GM21526 (cell line): ENCODE results near the gene RPS6KA4.

Source experiments
- ATAC-seq: cut with Tn5 transposase; IDR thresholded peaks from one replicate; pipeline ENCODE4 v1.9.1; 2021; ENCODE audit warnings: moderate library complexity; ENCODE audit not compliant: unreplicated experiment, low FRiP score

The RPS6KA4 gene

GRCh38 chr11:64344787-64345186 is 14.2 kb upstream of the RPS6KA4 start:
- ATAC-seq = no peak

DNA sequence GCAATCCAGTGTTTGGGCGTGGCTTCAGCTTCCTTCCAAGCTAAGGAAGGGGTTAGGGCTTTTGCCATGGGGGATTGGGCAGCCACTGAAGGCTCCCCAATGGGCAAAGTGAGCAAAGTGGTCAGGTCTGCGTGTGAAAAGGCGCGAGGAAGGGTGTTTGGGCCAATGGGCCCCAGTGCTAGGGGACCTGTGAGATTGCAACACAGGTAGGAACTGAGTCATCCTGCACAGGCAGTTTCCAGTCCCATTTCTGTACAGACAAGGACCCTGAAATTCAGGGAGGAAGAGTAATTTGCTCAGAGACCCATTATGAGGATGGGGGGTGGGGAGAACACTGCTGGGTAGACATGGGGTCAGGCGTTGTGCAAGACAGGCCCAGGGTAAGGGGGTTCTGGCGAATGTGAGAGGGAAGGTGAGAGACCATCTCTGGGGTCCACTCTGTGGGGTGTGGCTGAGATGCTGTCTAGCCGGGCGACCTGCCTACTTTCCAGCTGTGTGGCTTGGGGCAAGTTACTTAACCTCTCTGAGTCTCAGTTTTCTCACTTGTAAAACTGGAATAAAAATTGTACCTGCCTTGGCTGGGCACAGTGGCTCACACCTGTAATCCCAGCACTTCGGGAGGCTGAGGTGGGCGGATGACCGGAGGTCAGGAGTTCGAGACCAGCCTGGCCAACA is 11.6 kb upstream of the RPS6KA4 start:
- ATAC-seq = no peak

GRCh38 chr11:64348383-64349024 is 10.5 kb upstream of the RPS6KA4 start:
- no peak for ATAC-seq

DNA sequence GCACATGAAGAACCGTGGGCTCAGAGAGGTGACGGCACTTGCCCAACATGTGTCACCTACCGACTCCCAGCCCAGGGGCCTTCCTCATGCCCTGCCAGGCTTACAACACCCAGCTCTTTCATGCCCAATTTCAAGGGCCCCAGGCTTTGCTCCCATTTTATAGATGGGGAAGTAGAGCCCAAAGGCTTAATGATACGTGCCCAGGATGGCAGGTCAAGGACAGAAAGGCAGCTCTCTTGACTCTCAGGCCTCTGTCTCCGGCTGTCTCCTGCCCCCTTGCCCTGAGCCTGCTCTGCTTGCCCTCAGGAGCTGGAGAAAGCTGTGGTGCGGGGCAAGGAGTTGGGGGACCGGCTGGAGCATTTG is 10.0 kb upstream of the RPS6KA4 start:
- ATAC-seq = no peak

- no peak for ATAC-seq
Measured at GRCh38 chr11:64349404-64349803, 9.6 kb upstream of the RPS6KA4 start.

- ATAC-seq = no peak
Measured at GRCh38 chr11:64351136-64351631, 7.8 kb upstream of the RPS6KA4 start.

- no peak for ATAC-seq
Measured at GRCh38 chr11:64352099-64352994, 6.6 kb upstream of the RPS6KA4 start.

GRCh38 chr11:64352995-64353714 is 5.8 kb upstream of the RPS6KA4 start:
- no peak for ATAC-seq

- ATAC-seq = no peak
Measured at GRCh38 chr11:64353715-64354506, 5.1 kb upstream of the RPS6KA4 start.

- no peak for ATAC-seq
Measured at GRCh38 chr11:64355078-64355940, 3.7 kb upstream of the RPS6KA4 start.

DNA sequence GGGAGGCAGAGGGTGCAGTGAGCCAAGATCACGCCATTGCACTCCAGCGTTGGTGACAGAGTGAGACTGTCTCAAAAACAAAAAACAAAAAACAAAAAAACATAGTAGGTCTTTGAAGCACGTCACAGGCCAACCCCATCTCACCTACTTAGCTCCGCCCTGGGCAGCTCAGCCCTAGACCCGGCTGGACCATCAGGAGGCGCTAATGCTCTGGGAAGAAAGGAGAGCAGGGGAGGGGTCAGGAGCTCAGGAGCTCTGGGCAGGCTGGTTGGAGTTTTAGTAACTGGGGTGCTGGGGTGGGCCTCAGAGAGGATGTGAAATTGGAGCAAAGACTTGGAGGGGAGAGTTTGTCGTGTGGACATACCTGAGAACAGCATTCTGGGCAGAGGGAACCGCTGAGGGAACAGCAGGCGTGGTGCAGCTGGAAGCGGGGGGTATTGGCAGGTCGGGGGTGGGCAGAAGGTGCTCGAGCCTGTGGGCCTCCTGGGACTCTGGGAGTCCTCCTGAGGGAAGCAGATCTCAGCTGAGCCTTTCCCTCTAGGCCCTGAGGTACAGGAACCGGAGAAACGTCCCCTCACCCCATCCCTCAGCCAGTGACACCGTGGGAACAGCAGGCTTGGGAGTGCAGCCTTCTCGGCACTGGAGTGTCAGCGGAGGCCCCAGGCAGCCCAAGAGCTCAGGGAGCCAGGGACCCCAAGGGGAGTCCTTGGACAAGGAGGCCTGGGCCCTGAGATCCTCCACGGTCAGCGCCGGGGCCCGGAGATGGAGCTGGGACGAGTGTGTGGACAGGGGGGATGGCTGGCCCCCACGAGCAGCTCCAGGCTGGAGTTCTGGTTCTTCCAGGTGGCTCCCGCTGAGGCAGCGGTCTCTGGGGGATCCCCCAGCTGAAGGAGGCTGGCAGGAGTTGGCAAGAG is 2.2 kb upstream of the RPS6KA4 start:
- ATAC-seq = no peak

GRCh38 chr11:64357446-64357845 is 1.5 kb upstream of the RPS6KA4 start:
- no peak for ATAC-seq

DNA sequence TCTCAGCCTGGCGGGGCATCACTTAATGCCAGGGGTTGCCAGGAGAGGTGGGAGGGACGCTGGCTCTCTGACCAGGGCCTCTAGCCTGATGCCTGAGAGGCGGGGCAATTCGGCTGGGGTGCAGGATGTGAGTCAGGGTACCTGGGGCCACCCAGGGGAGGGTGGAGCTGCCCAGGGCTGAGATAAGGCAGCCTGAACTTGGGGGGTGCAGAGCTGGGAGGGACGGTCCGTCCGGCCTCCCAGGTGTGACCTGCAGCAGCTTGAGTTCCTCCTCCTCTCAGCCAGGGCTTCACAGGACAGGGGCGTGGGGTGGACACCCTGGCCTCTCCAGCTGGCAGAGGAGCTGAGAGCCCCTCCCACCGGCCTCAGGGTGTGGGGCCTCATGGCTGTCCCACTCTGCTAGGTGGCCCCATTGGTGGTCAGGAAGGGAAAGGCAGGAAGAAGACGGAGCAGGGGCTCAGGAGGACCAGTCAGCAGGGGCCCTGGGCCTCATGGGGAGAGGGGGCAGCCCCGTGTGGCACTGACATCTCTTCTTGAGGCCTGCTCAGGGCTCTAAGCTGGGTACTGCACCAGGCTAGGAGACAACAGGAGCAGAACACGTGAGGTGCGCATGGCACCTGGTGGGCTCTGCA is 942 bp upstream of the RPS6KA4 start:
- ATAC-seq = no peak

DNA sequence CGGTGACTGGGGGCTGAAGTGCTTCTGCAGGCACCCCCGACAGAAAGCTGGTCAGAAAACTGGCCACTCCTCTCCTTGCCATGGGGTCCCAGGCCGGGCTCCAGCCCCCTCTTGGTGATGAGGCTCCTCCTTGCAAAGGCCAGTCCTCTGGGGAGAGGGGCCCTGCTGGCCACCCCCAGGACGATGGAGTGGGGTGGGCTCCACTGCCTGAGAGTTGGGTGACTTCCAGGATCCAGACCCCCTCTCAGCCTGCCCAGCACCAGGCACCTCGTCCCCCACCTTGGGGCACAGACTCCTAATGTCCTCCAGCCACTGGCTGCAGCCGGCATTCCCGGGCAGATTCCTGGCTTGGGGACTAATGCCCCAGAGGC is 441 bp upstream of the RPS6KA4 start:
- no peak for ATAC-seq

DNA sequence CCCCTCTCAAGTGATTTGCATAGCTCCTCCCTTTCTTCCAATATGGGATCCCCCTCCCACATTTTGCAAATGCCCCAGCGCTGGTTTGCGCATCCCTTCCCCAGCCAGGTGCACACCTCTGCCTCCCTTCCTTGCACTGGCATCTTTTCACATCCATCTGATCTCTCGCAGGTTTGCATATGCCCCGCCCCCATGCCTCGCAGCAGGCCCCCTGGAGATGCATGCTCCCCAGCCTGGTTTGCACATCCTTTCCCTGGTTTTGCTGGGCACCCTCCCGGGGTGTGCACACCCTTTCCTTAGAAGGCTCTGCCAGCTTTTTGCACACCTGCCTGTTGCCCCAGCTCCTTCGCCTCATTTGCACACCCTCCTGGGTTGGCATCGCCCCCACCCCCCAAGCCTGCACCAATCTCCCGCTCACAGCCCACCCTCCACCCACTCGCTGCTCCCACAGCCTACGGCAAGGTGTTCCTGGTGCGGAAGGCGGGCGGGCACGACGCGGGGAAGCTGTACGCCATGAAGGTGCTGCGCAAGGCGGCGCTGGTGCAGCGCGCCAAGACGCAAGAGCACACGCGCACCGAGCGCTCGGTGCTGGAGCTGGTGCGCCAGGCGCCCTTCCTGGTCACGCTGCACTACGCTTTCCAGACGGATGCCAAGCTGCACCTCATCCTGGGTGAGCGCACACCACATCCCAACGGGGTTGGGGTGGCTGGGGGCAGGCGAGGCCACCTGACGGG is 917 bp downstream of the RPS6KA4 start:
- ATAC-seq = no peak

DNA sequence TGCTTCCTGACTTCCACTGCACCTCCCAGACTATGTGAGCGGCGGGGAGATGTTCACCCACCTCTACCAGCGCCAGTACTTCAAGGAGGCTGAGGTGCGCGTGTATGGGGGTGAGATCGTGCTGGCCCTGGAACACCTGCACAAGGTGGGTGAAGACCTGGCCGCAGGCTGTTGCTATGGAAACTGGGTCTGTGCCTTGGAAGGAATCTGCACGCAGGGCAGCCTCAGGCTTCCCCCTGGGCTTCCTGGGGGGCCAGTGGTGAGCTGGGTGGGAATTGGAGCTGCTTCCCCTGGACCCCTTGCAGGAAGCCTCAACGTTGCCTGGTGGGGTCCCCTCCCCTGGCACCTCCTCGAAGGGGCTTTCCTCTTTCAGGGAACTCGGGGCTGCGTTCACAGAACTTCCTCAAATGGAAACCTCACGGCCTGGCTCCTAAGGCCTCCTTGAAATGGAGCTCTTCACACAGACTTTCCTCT is 1.5 kb downstream of the RPS6KA4 start:
- ATAC-seq = no peak

DNA sequence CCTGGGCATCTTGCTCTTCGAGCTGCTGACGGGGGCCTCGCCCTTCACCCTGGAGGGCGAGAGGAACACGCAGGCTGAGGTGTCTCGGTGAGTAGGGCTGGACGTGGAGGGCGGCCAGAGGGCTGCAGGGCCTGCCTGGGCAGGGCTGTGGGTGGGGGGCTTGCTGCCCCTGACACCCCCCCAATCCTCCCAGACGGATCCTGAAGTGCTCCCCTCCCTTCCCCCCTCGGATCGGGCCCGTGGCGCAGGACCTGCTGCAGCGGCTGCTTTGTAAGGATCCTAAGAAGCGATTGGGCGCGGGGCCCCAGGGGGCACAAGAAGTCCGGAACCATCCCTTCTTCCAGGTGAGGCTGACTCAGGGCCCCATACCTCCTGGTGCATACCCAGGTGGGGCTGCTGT is 2.7 kb downstream of the RPS6KA4 start:
- ATAC-seq = no peak
